ENCODE results near the gene CEPT1. TPM values are rescaled to one million over a fixed set of nuclear protein-coding genes. Genes with fewer than 3 reads are reported as not detected.
A peak's percentile ranks its signal among the peaks of the same experiment; 100 is the strongest.

CEPT1 gene
- total RNA-seq, 4 donors from 2014 or later = 30.3 to 37.8 (median 32.8) TPM

DNA sequence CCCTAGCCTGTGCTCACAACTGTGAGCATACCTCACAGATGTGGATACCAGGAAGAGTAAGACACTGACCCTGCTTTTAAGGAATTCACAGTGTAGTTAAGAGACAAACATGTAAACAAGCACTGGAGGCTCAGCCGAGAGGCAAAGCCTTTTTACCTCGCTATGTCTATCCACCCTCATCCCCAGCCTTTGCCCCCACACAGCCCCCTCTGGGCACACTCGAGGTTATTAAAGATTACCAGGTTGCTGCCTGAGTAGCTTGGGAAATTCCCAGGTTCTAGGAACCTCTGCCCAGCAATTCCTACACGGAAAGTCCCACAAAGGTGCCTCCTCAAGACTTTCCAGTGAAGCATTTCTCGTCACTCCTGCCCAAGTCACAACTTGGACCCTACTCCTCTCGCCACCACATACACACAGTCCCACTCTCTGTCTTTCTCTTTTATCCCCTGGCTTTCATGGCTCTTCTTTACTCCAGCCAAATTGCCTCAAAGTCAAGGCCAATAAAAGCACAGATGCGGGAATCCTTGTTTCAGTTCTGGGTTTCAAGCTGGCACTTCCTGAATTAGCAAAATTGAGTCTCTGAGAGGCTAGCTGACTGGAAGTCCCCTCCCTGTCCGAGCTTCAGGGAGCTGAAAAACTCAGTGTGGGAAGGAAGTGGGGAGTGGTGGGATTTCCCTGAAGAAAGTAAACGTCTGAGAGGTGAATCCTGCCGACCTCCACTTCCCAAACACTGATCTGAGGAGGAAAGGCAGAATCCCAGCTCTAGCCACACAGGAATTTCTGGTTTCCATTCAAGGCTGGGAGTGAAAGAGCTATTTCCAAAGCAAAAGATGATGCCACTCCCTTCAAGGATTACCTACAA, 52.9 kb downstream of the CEPT1 start:
- peaks cover 0 to 49% (median 26%) of the 10 kb centered on the region in 4 donors for H3K4me1 ChIP-seq
- H3K9me3 ChIP-seq = no peaks in the 10 kb centered on the region
- peaks cover 0 to 18% (median 0%) of the 10 kb centered on the region in 3 donors for H3K36me3 ChIP-seq
- no peak for DNase-seq (ENCODE audit: low spot score in 2 of 2)
- no peaks in the 10 kb centered on the region for H3K27me3 ChIP-seq
- no peak overlapping the region for H3K4me3 ChIP-seq
- 40 to 44% methylated on average over 10 of the region's 10 CpGs for WGBS, 2 donors
- peak overlapping the region in 3 of 4 donors; percentile 63 to 71 (median 66) for H3K27ac ChIP-seq
- TF ChIP-seq EP300 (IDR thresholded peaks at IDR 0.05) (peak in 1 of 2 donors; percentile 24), CTCF (IDR thresholded peaks at IDR 0.05) (no peak)

DNA sequence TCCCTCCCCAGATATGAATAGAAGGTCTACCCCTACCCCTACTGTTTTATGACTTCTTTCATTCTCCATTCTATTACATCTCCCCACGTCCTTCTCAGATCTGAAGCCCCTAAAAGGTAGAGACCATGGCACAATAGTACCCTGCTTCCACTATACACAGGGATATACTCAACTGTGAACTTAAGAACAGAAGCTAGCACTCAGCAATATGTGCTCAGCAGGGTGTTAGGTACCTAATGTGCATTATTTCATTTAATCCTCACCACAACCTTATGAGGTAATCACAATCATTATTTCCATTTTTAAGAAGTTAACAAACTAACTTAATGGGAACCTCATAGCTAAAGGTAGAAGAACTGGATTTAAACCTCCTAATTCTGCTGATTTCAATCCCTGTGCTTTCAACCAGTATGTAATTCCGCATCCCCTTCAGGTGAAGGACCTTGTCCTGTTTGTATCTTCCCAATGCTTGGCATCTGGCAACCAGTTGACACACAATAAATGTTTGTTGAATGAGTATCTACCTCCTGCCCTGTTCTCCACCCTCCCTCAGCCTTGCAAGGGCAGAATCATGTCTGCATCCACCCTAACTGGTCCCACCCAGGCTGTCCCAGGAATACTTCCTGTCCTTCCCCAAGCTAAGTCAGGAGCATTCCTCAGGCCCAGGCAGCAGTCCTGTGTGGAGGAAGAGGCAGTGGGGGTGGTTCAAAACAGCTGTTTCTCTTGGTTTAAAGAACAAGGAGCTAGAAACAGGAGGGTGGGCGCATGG, 53.9 kb downstream of the CEPT1 start:
- H3K9me3 ChIP-seq = no peaks in the 10 kb centered on the region
- no peaks in the 10 kb centered on the region for H3K27me3 ChIP-seq
- H3K4me1 ChIP-seq = peaks cover 0 to 49% (median 26%) of the 10 kb centered on the region in 4 donors
- 91 to 95% methylated on average over 3 of the region's 3 CpGs for WGBS, 2 donors
- H3K36me3 ChIP-seq = peaks cover 0 to 8% (median 0%) of the 10 kb centered on the region in 3 donors
- TF ChIP-seq CTCF (IDR thresholded peaks at IDR 0.05) = no peak
- TF ChIP-seq EP300 (IDR thresholded peaks at IDR 0.05) = no peak
- no peak for TF ChIP-seq POLR2A (IDR thresholded peaks at IDR 0.05)
- peak overlapping the region in 1 of 4 donors; percentile 66 for H3K27ac ChIP-seq
- no peak overlapping the region for H3K4me3 ChIP-seq
- DNase-seq (ENCODE audit: low spot score in 2 of 2) = no peak

DNA sequence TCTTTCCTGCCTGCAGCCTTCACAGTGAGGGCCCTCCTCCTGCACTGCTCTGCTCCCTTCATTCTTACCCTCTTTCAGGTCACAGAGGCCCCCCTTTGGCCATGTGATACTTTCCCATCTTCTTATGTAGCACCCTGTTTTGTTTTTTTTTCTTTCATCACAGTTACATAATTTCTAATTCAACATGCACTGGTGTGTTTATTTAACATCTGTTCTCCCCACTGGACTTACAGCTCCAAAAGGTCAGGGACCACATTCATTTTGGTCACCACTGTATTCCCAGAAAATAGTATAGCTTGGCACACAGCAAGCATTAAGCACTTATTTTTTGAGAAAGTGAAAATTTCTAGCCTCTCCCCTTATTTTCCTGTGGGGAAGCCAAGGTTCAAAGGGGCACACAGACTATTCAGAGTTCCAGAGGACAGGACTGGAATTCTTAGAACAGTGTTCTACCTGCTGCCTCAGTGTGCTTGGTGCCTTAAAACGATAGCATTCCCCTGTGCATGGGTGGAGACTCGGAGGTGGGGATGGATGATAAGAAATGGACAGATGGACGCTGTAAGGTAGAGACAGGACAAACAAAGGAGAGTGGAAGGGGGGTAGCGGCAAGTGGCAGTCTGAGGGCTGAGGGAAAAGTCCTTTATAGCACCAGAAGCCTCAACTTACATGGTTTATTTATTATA, 55.1 kb downstream of the CEPT1 start:
- H3K27ac ChIP-seq = no peak overlapping the region

DNA sequence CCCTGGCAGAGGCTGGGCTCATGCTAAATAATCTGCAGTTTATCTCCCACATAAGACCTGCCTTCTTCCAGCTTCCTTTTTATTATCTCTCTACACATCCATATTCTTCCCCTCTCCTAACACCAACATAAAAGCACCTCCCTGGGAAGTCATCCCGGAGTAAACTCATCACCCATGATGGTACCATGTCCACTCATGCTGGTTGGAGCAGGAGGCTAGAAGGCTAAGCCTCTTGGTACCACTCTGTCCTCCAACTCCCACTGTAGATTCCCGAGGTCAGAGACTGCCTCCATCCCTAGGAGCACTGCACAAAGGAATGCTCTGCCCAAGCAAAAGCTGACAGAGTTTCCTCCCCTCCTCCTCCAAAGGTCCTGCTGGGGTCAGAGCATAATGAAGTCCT, 56.2 kb downstream of the CEPT1 start:
- WGBS, 2 donors = 64 to 76% methylated on average over 2 of the region's 2 CpGs

More for the DNA sequence above, 55.1 kb downstream of the CEPT1 start:
- WGBS, 2 donors = 61 to 73% methylated on average over 4 of the region's 4 CpGs
- H3K4me1 ChIP-seq = peaks cover 0 to 49% (median 26%) of the 10 kb centered on the region in 4 donors
- TF ChIP-seq CTCF (IDR thresholded peaks at IDR 0.05) (no peak), EP300 (IDR thresholded peaks at IDR 0.05) (no peak), POLR2A (IDR thresholded peaks at IDR 0.05) (no peak)
- H3K4me3 ChIP-seq = no peak overlapping the region
- H3K9me3 ChIP-seq = no peaks in the 10 kb centered on the region
- H3K27me3 ChIP-seq = no peaks in the 10 kb centered on the region
- DNase-seq (ENCODE audit: low spot score in 2 of 2) = no peak
- H3K36me3 ChIP-seq = no peaks in the 10 kb centered on the region

More for the DNA sequence above, 56.2 kb downstream of the CEPT1 start:
- no peaks in the 10 kb centered on the region for H3K9me3 ChIP-seq
- H3K4me1 ChIP-seq = peaks cover 0 to 50% (median 27%) of the 10 kb centered on the region in 4 donors
- H3K27ac ChIP-seq = no peak overlapping the region
- H3K36me3 ChIP-seq = no peaks in the 10 kb centered on the region
- no peak overlapping the region for H3K4me3 ChIP-seq
- no peaks in the 10 kb centered on the region for H3K27me3 ChIP-seq
- no peak for DNase-seq (ENCODE audit: low spot score in 2 of 2)
- TF ChIP-seq POLR2A (IDR thresholded peaks at IDR 0.05) (no peak), EP300 (IDR thresholded peaks at IDR 0.05) (no peak), CTCF (IDR thresholded peaks at IDR 0.05) (no peak)

Data from tibial nerve (tissue), 4 donors.